A549 (cell line): Measurements from ENCODE around the gene CPLX1.

ENCODE experiments used
- BCL3 ChIP-seq: fragments of >200 bp; sonication (Bioruptor Twin); formaldehyde crosslinking; IDR thresholded peaks from 3 replicates; pipeline ENCODE4 v1.6.1; 2016
- BHLHE40 ChIP-seq: IDR thresholded peaks from 2 replicates; pipeline ENCODE4 v1.6.1; 2012; ENCODE audit warnings: low read depth, low read length, inconsistent platforms
- CTCF ChIP-seq: fragments of >200 bp; sonication (Bioruptor Twin); formaldehyde crosslinking; IDR thresholded peaks from 3 replicates; pipeline ENCODE4 v1.5.1; 2016
- ELK1 ChIP-seq: fragments of 150-350 bp; IDR thresholded peaks from 2 replicates; pipeline ENCODE4 v1.6.1; 2014; ENCODE audit warnings: low read depth, mild to moderate bottlenecking, low read length
- ESRRA ChIP-seq: fragments of 150-350 bp; IDR thresholded peaks from 2 replicates; pipeline ENCODE4 v1.6.1; 2014; ENCODE audit warnings: mild to moderate bottlenecking, low read length, borderline replicate concordance
- HOXB13 ChIP-seq: fragments of 250-450 bp; sonication (Bioruptor Pico); IDR thresholded peaks from 2 replicates; pipeline ENCODE4 v1.5.0; 2020; ENCODE audit warnings: low read depth, mild to moderate bottlenecking, moderate library complexity
- JUN ChIP-seq, 2 experiments: fragments of >200 bp; sonication (Bioruptor Twin); formaldehyde crosslinking; IDR thresholded peaks; 2 replicates in 1 of 2; 3 replicates in 1 of 2; pipeline ENCODE4 v1.6.1; 2016 to 2017
- MAFK ChIP-seq: fragments of 450-650 bp; IDR thresholded peaks from 2 replicates; pipeline ENCODE4 v1.6.1; 2014; ENCODE audit not compliant: partially characterized antibody
- MAZ ChIP-seq: fragments of 150-350 bp; IDR thresholded peaks from 2 replicates; pipeline ENCODE4 v1.6.1; 2014; ENCODE audit warnings: antibody characterized with exemption, low read depth, low read length, borderline replicate concordance
- NFE2L2 ChIP-seq: fragments of 150-350 bp; conservative IDR thresholded peaks from 2 replicates; pipeline ENCODE4 v1.6.1; 2014; ENCODE audit warnings: low read length
- POLR2A ChIP-seq: IDR thresholded peaks from 2 replicates; pipeline ENCODE4 v1.6.1; 2012; ENCODE audit warnings: mild to moderate bottlenecking, low read length
- RAD21 ChIP-seq, 2 experiments: fragments of >200 bp in 1 of 2; sonication (Bioruptor Twin) in 1 of 2; formaldehyde crosslinking in 1 of 2; IDR thresholded peaks in 1 of 2; conservative IDR thresholded peaks in 1 of 2; 2 replicates in 1 of 2; 3 replicates in 1 of 2; pipeline ENCODE4 v1.6.1; 2012 to 2018; ENCODE audit warnings: inconsistent platforms in 1 of 2

GRCh38 chr4:769511-769910 lies 56.4 kb downstream of the CPLX1 start:
- TF ChIP-seq MAFK: no peak
- TF ChIP-seq HOXB13 (CRISPR knock-in tag): no peak
- no peak for TF ChIP-seq RAD21 (conservative IDR thresholded peaks at IDR 0.05 in 1 of 2, IDR thresholded peaks at IDR 0.05 in 1 of 2)
- no peak for TF ChIP-seq CTCF
- TF ChIP-seq NFE2L2: no peak
- no peak for TF ChIP-seq ESRRA
- no peak for TF ChIP-seq BCL3
- no peak for TF ChIP-seq POLR2A
- no peak for TF ChIP-seq JUN (IDR thresholded peaks at IDR 0.05)
- TF ChIP-seq ELK1: no peak
- no peak for TF ChIP-seq BHLHE40
- no peak for TF ChIP-seq MAZ
